ENCODE results near the gene KDM5D. TPM values are rescaled to one million over a fixed set of nuclear protein-coding genes. Genes with fewer than 3 reads are reported as not detected.

The KDM5D gene
- total and polyA plus RNA-seq, 8 donors, result 0.24 to 90.2 (median 64.8) TPM; not detected in 1

GRCh38 chrY:19706273-19706672 lies 38.3 kb downstream of the KDM5D start:
- Histone ChIP-seq H3K9me3 (no peaks in the 10 kb centered on the region), H3K27ac (no peak overlapping the region), H3K27me3 (no peaks in the 10 kb centered on the region), H3K36me3 (peaks cover 0 to 87% of the 10 kb centered on the region in 2 donors), H3K4me3 (no peak overlapping the region), H3K4me1 (no peaks in the 10 kb centered on the region)
- intact Hi-C loops (cut with DNase I), result no loop called here
- ATAC-seq, result no peak
- DNase-seq, result no peak
- no peak for TF ChIP-seq CTCF (IDR thresholded peaks at IDR 0.05)

- DNase-seq (no peak), ATAC-seq (no peak)
- TF ChIP-seq CTCF (IDR thresholded peaks at IDR 0.05), result no peak
- intact Hi-C loops (cut with DNase I), result no loop called here
- no peaks in the 10 kb centered on the region for H3K4me1 ChIP-seq
- H3K9me3 ChIP-seq, result peaks cover 0 to 5% of the 10 kb centered on the region in 2 donors
- peaks cover 0 to 53% of the 10 kb centered on the region in 2 donors for H3K36me3 ChIP-seq
- no peak overlapping the region for H3K4me3 ChIP-seq
- H3K27me3 ChIP-seq, result no peaks in the 10 kb centered on the region
- H3K27ac ChIP-seq, result no peak overlapping the region
Observed at GRCh38 chrY:19698495-19698894, 46.0 kb downstream of the KDM5D start.

- H3K4me3 ChIP-seq, result no peak overlapping the region
- no peak overlapping the region for H3K27ac ChIP-seq
- no peaks in the 10 kb centered on the region for H3K27me3 ChIP-seq
- H3K4me1 ChIP-seq, result no peaks in the 10 kb centered on the region
- no peaks in the 10 kb centered on the region for H3K36me3 ChIP-seq
- TF ChIP-seq CTCF (IDR thresholded peaks at IDR 0.05), result no peak
- no peak for ATAC-seq
- H3K9me3 ChIP-seq, result peaks cover 0 to 11% of the 10 kb centered on the region in 2 donors
- intact Hi-C loops (cut with DNase I), result no loop called here
- no peak for DNase-seq
Observed at GRCh38 chrY:19680821-19681220, 63.7 kb downstream of the KDM5D start.

All from left lung (tissue), 10 donors.